GM19463 (cell line): Measurements from ENCODE around the gene SLC2A6.

ENCODE experiments used
- ATAC-seq: cut with Tn5 transposase; IDR thresholded peaks from one replicate; pipeline ENCODE4 v1.9.1; 2021; ENCODE audit warnings: mild to moderate bottlenecking, moderate library complexity; ENCODE audit not compliant: unreplicated experiment

SLC2A6 gene

GRCh38 chr9:133443248-133443647 lies 35.7 kb downstream of the SLC2A6 start:
- no peak for ATAC-seq

- ATAC-seq = no peak
Observed at GRCh38 chr9:133441571-133441970, 37.3 kb downstream of the SLC2A6 start.

DNA sequence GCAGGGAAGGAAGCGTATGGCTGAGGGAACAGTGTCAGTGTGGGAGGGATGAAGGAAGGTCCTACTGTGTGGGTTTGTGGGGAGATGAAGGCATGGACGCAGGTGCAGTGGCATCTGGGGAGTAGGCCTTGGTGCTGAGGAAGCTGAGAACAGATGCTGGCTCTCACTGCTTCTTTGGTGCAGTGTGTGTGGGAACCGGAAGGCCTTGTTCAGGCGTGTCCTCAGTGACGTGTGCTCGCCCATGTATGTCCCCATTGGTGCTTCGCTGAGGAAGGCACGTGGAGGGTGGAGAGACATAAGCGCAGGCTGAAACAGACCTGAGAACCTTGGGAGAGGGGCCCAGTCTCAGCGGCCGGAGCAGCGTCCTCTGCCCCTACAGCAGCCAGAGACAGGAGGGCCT lies 38.0 kb downstream of the SLC2A6 start:
- ATAC-seq = no peak

GRCh38 chr9:133439337-133439736 lies 39.6 kb downstream of the SLC2A6 start:
- ATAC-seq = no peak

DNA sequence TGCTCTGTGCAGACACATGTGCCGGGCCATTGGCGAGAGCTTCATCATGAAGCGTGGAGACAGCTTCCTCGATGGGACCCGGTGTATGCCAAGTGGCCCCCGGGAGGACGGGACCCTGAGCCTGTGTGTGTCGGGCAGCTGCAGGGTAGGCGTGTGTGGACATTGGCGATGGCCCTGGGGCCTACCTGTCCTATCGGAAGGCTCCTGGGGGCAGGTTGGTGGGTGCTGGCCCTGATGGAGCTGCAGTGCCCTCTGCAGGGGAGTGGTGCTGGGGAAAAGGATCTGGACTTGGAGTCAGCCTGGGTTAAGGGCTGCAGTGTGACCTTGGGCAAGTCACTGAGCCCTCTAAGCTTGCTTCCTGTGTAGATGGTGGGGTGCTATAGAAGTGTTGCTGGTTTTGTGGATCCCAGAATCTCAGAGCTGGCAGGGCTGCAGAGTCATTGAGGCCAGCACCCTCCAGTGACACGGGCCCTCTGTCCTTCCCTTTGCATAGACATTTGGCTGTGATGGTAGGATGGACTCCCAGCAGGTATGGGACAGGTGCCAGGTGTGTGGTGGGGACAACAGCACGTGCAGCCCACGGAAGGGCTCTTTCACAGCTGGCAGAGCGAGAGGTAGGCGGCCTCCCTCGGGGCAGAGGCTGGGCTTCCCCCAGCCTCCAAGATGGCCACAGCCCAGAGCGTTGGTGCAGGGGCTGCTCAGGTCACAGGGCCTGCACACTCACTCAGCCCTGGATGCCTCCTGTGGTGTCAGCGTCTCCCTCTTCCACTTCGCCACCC lies 41.0 kb downstream of the SLC2A6 start:
- no peak for ATAC-seq

GRCh38 chr9:133436681-133437080 lies 42.2 kb downstream of the SLC2A6 start:
- ATAC-seq = no peak

DNA sequence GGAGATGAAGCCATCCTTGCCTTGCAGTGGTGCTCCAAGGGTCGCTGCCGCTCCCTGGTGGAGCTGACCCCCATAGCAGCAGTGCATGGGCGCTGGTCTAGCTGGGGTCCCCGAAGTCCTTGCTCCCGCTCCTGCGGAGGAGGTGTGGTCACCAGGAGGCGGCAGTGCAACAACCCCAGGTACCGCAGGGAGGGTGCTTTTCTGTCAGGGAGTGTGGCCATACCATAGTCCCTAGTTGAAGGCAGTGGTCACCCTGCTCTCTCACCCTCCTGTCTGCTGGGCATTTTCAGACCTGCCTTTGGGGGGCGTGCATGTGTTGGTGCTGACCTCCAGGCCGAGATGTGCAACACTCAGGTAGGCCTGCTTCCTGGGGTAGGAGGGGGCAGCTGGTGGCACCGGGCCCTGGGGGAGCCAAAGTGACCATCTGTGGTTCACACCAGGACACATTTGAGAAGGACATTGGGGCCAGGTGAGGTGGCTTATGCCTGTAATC lies 45.5 kb downstream of the SLC2A6 start:
- no peak for ATAC-seq

GRCh38 chr9:133430244-133430643 lies 48.7 kb downstream of the SLC2A6 start:
- no peak for ATAC-seq

DNA sequence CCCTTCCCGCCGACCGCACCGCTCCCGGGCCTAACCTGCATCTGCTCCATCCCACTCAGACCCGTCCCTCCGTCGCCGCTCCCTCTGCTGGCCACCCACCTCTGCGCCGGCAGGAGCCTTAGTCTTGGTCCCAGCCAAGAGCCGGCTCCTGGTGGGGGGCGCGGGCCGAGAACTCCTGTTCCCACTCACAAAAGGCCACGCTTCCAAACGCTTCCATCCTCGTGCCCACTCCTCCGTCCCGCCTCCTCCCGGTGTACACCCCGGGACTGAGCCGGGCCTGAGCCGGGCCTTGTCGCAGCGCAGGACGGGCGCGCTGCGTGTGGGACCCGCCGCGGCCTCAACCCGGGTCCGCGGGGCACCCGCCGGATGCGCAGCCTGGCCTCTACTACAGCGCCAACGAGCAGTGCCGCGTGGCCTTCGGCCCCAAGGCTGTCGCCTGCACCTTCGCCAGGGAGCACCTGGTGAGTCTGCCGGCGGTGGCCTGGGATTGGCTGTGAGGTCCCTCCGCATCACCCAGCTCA lies 49.2 kb downstream of the SLC2A6 start:
- no peak for ATAC-seq

DNA sequence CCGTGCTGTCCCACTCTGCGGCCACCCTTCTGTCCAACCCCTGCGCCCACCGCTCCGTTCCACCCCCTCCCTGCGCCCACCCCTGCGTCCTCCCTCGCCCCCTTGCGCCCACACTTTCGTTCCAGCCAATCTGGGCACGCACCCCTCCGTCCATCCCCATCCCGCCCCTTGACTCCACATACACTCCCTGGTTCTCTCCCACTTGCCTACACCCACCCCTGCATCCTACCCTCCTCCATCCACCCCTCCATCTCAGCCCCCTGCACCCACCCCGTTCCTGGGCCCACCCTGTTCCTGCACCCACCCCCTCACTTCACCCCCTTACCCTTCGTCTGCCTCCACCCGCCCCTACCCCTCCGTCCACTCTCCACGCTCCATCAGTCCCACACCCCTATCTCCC lies 49.7 kb downstream of the SLC2A6 start:
- no peak for ATAC-seq

DNA sequence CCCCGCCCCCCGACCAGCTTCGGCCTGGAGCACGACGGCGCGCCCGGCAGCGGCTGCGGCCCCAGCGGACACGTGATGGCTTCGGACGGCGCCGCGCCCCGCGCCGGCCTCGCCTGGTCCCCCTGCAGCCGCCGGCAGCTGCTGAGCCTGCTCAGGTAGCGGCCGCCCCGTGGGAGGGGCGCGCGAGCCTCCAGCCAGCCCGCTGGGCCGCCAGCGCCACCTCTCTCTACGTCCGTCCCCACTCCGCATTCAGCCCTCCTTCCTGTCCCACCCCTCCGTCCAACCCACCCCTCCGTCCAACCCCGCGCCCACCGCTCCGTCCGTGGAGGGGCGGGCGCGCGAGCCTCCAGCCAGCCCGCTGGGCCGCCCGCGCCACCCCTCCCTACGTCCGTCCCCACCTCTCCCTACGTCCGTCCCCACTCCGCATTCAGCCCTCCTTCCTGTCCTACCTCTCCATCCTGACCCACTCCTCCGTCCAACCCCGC lies 50.2 kb downstream of the SLC2A6 start:
- no peak for ATAC-seq

DNA sequence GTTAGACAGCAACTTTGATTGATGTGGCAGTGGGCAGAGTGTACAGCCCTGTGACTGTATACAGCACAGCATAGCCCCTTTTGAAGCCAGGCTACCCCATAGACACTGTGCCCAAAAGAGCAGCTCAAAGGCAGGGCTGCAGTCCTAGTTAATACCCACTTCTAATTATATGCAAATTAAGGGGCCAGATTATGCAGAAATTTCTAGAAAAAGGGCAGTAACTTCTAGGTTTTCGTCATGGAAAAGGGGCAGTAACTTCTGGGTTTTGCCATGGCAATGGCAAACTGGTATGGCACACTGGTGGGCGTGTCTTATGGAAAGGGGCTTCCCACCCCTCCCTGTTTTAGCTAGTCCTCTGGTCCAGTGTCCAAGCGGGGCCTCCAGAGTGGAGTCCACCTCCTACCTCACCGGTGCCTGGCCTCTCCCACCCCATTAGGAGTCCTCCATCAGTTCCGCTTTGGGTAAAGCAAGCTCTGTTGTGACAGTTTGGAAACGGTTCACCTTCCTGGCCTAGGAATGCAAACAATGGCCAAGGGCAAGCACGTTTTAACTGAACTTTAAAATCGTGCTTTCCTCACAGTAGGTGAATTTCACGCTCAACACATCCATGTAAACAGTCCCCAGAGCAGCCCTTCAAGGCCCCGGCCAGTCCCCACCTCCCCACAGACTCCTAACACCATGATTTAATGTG lies 51.1 kb downstream of the SLC2A6 start:
- ATAC-seq = no peak

DNA sequence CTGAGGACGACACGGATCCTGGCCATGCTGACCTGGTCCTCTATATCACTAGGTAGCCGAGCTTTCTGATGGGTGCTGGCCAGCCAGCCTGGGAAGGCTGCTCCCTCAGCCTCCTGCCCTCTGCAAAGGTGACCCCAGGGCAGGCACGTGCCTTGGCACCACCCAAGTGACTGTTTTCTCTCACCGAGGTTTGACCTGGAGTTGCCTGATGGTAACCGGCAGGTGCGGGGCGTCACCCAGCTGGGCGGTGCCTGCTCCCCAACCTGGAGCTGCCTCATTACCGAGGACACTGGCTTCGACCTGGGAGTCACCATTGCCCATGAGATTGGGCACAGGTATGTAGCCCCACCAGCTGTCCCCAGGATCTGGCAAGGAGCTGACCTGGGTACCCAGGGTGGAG lies 52.9 kb downstream of the SLC2A6 start:
- no peak for ATAC-seq

- no peak for ATAC-seq
Observed at GRCh38 chr9:133425049-133425632, 53.8 kb downstream of the SLC2A6 start.

DNA sequence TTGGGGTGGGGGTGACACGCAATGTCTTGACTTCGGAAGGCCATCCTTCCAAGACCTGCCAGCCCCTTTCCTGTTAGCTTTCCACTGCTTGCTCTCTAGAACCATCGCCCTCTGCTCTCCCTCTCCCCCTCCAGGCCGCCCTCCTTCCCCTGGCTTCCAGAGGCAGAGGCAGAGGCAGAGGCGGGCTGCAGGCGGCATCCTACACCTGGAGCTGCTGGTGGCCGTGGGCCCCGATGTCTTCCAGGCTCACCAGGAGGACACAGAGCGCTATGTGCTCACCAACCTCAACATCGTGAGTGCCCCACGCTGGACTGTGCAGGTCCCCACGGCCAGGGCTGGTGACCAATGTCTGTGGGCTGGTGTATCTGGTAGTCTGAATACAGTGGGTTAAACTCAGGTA lies 54.7 kb downstream of the SLC2A6 start:
- ATAC-seq = no peak

GRCh38 chr9:133423216-133423615 lies 55.7 kb downstream of the SLC2A6 start:
- ATAC-seq = no peak

GRCh38 chr9:133421615-133422542 lies 57.0 kb downstream of the SLC2A6 start, which contains the start of gene ADAMTS13:
Gene ADAMTS13 (plus strand): TSS chr9:133422367. CDS start chr9:133422444, 77 bp downstream.
- ATAC-seq = no peak
